GM23338 (cell line): ENCODE data around the gene EID1. TPM values are rescaled to one million over a fixed set of nuclear protein-coding genes. Genes with fewer than 3 reads are reported as not detected.

Experiments
- CREB1 ChIP-seq: fragments of 250-450 bp; sonication (Bioruptor Pico); IDR thresholded peaks from 2 replicates; pipeline ENCODE4 v1.5.0; 2020; ENCODE audit warnings: low read depth, mild to moderate bottlenecking, moderate library complexity
- EZH2 ChIP-seq: fragments of 200-600 bp; sonication (generic); IDR thresholded peaks from one replicate; pipeline ENCODE4 v1.8.0; 2017; ENCODE audit warnings: antibody characterized with exemption, mild to moderate bottlenecking, low read depth; ENCODE audit not compliant: unreplicated experiment
- POLR2AphosphoS5 ChIP-seq: IDR thresholded peaks from 2 replicates; pipeline ENCODE4 v1.6.1; 2016; ENCODE audit warnings: antibody characterized with exemption, low read depth
- ZNF462 ChIP-seq: fragments of 250-450 bp; sonication (Bioruptor Pico); IDR thresholded peaks from 2 replicates; pipeline ENCODE4 v1.5.0; 2020; ENCODE audit warnings: mild to moderate bottlenecking, moderate library complexity
- polyA plus RNA-seq: library from polyadenylated mRNA; unstranded; fragments of >200 nt; fragmentation: Nextera tagmentation; extraction: Ambion mirVana; gene quantifications from 2 replicates; pipeline ENCODE4 v1.2.1, GENCODE V29; 2016
- total RNA-seq: library from RNA; depleted of rRNA; stranded (reverse); fragments of >200 nt; shearing (Covaris generic); gene quantifications from 2 replicates; pipeline ENCODE4 v1.2.3, GENCODE V29; 2014
- TF ChIP-seq, protein P1 (sequence below): IDR thresholded peaks from one replicate; pipeline ENCODE4 v1.6.1; 2018; ENCODE audit warnings: antibody characterized with exemption; ENCODE audit not compliant: unreplicated experiment
- TF ChIP-seq, protein P2 (sequence below): IDR thresholded peaks from 2 replicates; pipeline ENCODE4 v1.6.1; 2016; ENCODE audit warnings: antibody characterized with exemption
- TF ChIP-seq, protein P3 (sequence below), 2 experiments: fragments of 200-600 bp in 1 of 2; sonication (generic) in 1 of 2; conservative IDR thresholded peaks; 2 replicates each; pipeline versions ENCODE4 v1.5.1 to v1.6.1; 2016 to 2017; ENCODE audit warnings: antibody characterized with exemption in 2 of 2, low read depth in 2 of 2, mild to moderate bottlenecking in 2 of 2, moderate library complexity in 1 of 2

The EID1 gene
- total and polyA plus RNA-seq, 2 experiments from 2014 or later: 113 to 324 TPM

- TF ChIP-seq ZNF462 (CRISPR knock-in tag): no peak
- TF ChIP-seq, protein P1, sequence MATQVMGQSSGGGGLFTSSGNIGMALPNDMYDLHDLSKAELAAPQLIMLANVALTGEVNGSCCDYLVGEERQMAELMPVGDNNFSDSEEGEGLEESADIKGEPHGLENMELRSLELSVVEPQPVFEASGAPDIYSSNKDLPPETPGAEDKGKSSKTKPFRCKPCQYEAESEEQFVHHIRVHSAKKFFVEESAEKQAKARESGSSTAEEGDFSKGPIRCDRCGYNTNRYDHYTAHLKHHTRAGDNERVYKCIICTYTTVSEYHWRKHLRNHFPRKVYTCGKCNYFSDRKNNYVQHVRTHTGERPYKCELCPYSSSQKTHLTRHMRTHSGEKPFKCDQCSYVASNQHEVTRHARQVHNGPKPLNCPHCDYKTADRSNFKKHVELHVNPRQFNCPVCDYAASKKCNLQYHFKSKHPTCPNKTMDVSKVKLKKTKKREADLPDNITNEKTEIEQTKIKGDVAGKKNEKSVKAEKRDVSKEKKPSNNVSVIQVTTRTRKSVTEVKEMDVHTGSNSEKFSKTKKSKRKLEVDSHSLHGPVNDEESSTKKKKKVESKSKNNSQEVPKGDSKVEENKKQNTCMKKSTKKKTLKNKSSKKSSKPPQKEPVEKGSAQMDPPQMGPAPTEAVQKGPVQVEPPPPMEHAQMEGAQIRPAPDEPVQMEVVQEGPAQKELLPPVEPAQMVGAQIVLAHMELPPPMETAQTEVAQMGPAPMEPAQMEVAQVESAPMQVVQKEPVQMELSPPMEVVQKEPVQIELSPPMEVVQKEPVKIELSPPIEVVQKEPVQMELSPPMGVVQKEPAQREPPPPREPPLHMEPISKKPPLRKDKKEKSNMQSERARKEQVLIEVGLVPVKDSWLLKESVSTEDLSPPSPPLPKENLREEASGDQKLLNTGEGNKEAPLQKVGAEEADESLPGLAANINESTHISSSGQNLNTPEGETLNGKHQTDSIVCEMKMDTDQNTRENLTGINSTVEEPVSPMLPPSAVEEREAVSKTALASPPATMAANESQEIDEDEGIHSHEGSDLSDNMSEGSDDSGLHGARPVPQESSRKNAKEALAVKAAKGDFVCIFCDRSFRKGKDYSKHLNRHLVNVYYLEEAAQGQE: no peak
- no peak for TF ChIP-seq EZH2
- no peak for TF ChIP-seq POLR2AphosphoS5
- TF ChIP-seq, protein P2, sequence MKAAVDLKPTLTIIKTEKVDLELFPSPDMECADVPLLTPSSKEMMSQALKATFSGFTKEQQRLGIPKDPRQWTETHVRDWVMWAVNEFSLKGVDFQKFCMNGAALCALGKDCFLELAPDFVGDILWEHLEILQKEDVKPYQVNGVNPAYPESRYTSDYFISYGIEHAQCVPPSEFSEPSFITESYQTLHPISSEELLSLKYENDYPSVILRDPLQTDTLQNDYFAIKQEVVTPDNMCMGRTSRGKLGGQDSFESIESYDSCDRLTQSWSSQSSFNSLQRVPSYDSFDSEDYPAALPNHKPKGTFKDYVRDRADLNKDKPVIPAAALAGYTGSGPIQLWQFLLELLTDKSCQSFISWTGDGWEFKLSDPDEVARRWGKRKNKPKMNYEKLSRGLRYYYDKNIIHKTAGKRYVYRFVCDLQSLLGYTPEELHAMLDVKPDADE: no peak
- TF ChIP-seq, protein P3, sequence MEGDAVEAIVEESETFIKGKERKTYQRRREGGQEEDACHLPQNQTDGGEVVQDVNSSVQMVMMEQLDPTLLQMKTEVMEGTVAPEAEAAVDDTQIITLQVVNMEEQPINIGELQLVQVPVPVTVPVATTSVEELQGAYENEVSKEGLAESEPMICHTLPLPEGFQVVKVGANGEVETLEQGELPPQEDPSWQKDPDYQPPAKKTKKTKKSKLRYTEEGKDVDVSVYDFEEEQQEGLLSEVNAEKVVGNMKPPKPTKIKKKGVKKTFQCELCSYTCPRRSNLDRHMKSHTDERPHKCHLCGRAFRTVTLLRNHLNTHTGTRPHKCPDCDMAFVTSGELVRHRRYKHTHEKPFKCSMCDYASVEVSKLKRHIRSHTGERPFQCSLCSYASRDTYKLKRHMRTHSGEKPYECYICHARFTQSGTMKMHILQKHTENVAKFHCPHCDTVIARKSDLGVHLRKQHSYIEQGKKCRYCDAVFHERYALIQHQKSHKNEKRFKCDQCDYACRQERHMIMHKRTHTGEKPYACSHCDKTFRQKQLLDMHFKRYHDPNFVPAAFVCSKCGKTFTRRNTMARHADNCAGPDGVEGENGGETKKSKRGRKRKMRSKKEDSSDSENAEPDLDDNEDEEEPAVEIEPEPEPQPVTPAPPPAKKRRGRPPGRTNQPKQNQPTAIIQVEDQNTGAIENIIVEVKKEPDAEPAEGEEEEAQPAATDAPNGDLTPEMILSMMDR (conservative IDR thresholded peaks at IDR 0.05; ENCODE audit: low read depth in 2 of 2): no peak
- no peak for TF ChIP-seq CREB1
Observed at GRCh38 chr15:48893311-48893710, 15.4 kb downstream of the EID1 start (continued).
